Fibroblast of skin of left quadriceps (primary cell): Measurements from ENCODE around the gene ADIPOR2.
"Not testable (repeated sequence)": the region's sequence is repeated elsewhere in the genome, so short reads cannot be mapped to it uniquely, and the experiment has no call there.

Experiments
- DNase-seq, 2 experiments: peaks; one replicate each; pipeline ENCODE4 v3.0.0-alpha.2; 2013; ENCODE audit warnings: low read depth in 2 of 2

The ADIPOR2 gene

DNA sequence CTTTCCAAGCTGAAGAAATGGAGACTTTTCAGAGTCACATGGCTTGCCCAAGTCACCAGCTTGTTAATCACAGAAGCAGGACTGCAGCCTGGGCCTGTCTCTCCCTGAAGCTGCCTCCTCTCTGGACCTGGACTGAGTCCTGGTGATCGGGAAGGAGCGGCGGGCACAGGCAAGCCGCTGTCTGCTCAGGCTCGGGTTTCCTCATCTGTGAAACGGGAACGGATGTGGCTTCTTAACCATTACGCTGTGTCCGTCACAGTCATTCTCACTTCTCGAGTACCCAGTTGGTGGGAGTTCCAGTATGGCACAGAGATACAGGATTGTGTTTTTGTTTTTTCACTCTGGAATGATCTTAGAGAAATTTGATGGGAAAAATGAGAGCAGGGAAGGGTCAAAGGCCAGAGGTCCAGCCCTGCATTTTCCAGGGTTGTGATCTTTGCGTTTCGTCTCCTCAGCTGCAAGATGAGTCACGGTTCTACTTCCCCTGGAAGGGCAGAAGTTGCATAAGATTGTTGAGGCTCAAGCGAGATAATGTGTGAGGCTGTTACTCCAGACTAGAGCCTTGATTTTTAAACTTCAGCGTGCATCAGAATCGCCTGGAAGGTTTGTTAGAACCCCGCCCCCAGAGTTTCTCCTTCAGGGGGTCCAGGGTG, 121.9 kb downstream of the ADIPOR2 start:
- DNase-seq: no peak

DNA sequence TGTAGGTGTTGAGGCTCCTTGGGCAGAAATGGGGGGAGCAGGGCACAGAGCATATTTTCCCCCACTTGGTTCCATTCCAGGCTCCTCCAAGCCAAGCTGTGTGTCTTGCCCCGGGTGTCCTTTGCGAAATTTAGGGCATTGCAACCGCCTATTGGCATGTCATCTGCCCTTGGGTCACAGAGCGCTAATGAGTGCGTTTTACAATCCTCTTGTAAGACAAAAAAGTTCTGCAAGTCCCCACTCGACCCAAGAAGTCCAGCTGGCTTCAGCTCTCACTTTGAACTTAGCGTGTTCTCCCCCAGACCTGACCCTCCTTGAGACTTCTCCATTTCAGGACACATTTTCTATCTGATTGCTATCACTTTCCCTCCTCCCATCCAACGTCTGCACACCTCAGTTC, 123.4 kb downstream of the ADIPOR2 start:
- no peak for DNase-seq

DNA sequence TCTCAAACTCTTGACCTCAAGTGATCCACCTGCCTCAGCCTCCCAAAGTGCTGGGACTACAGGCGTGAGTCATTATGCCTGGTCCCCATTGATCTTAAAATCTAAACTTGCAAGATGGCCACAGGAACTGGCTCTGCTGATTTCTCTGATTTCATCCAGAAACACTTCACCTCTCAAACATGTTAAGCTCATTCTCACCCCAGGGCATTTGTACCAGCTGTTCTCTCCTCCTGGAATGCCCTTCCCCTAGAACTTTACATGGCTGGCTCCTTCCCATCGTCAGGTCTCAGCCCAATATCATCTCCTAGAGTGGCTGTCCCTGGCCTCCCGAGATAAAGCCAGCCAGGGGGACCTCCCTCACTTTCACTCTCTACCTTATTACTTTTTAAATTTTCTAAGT, 124.2 kb downstream of the ADIPOR2 start:
- no peak for DNase-seq

DNA sequence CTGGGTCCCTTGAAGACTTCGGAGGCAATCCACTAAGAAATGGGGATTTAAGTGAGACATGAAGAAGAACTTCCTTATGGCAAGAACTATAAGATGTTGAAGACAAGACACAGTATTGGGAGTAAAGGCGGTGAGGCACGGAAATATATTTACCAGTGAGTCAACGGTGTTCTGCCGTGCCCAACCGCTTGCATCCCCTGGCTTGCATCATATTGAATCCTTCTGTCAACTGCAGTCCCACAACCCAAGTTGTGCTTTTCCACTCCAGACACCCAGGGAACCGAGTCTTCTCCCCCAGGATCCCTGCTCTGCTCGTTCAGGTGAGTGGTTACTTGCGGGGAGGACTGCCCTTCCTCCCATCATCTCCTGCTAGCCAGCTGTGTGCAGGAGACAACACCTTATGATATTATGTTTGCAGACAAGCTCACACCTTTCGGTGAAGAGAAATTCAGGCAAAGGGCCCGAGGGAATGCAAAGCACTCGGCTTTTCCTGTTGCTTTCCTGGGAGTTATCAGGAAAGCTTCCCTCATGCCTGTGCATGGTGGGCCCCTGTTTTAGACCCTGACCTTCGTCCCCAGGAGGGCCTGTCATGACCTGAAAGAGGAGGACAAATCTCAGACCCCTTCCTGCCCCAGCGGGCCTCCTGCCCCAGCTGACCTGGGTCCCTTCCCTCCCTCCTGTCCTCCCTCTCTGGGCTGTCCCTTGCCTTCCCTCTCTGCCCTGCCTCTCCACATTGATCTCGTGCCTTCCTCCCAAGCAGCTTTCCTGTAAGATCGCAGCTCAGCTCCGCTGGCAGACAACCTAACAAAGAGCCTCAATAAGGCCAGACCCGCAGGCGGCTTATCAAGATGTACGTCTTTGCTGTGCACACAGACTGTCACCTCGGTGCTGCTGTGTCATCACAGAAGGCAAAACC, 125.2 kb downstream of the ADIPOR2 start:
- no peak for DNase-seq

DNA sequence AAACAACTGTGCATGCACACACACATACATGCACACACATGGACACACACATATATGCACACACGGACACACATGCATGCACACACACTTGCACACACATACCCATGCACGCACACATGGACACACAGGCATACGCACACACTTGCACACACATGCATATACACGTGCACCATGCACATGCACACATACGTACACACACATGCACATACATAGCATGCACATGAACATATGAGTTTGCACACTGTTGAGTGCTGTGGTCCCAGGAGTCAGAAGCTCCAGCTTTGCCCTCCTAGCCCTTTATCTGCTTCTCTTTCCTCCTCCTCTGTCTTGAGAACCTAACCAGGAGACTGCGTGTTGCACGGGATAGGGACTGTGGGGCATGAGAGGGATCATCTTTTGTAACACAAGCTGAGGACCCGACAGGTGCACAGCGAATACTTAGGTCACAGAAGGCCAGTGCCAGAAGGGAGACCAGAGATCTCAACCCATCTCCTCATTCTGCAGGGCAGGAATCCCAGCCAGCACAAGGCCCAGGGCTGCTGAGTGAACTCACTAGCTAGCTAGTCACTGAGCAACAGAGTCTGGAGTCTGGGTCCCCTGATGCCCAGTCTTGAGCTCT, 126.0 kb downstream of the ADIPOR2 start:
- no peak for DNase-seq

DNA sequence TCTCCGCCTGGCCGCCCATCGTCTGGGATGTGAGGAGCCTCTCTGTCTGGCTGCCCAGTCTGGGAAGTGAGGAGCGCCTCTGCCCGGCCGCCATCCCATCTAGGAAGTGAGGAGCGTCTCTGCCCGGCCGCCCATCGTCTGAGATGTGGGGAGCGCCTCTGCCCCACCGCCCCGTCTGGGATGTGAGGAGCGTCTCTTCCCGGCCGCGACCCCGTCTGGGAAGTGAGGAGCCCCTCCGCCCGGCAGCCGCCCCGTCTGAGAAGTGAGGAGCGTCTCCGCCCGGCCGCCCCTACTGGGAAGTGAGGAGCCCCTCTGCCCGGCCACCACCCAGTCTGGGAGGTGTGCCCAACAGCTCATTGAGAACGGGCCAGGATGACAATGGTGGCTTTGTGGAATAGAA, 127.1 kb downstream of the ADIPOR2 start:
- DNase-seq: not testable (repeated sequence)

DNA sequence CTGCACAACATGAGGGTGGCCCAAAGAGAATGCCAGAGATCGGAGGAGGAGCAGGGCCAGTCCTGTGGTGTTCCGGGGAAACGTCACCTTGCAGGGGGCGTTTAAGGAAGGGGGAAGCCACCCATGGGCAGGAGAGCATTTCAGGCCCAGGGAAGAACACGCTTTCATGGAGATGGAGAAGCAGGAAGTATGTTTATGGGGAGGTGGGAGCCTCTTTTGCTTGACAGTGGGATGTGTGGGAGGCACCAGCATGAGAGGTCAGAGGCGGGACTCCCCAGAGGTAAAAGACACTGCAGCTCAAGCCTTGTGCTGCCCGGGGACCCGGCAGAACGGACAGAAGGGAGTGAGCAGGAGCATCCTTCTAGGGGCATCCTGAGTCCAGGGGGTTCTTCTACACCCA, 128.2 kb downstream of the ADIPOR2 start:
- DNase-seq: no peak

DNA sequence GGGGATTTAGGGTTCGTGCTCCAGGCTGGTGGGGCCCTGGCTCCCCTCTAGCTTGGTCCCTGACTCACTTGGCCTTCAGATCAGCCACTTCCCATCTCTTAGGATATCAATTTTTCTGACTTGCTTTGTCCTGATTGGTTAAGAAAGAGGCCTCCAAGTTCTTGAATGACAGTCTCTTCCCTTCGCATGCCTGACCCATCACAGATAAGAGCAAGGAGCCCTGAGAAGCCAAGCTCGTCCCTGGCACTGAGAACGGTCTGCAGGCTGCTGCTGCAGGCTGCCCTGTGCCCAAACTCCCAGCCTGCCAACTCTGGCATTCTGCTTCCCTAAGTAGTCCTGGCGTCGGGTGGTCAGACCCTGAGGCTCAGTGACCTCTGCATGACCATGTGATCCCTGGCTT, 128.7 kb downstream of the ADIPOR2 start:
- DNase-seq: no peak

DNA sequence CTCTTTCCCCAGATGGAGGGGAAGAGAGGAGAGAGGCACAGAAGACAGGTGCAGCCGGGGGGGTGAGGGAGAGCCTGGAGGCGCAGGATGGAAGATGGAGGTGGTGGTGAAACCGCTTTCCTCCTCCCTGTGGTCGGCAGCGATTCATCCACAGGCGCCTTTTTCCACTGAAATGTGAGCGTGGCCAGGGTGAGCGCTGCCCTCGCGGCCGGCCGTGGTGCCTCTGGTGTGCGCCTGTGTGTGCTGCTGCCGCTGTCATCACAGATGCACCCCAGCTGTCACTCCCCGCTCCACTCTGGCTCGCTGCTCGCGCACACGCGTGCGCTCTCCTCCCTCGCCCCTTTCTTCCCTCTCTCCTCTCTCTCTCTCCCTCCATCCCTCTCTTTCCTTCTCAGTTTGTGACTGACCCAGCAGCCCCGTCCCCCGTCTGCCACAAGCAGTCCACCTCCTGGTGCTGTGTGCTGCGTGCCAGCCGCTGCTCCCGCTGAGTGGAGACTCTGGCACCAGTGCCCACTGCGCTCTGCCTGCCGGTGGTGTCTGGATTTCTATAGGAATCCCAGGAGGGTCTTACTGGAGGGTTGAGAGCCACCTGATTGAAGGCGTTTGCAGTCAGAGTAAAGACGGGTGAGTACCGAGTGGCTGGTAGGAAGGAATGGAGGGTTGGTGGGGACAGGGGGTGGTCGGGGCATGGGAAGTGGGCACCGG, 129.5 kb downstream of the ADIPOR2 start, which contains the start of gene LRTM2:
TSS of gene LRTM2 (plus strand) at position 375 of the 705 bp plus-strand sequence. CDS start 7,584 bp downstream, outside the sequence.
- DNase-seq: no peak

DNA sequence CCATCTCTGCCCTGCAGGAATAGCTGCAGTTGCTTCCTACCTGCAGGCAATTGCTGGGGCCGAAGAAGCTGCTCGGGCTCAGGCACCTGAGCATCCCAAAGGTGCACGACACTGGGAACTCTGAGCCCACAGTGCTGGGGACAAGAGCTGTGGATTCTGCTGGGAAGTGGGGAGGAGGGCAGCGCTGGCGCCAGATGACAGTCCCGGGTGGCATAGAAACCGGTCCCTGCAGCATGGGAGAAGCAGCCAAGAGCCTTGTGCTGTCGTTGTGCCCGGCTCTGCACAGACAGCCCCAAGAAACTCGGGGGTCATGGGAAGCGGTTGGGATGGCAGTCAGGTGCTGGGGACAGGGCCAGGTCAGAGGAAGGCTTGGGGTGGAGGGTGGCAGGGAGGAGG, 130.0 kb downstream of the ADIPOR2 start:
- no peak for DNase-seq

DNA sequence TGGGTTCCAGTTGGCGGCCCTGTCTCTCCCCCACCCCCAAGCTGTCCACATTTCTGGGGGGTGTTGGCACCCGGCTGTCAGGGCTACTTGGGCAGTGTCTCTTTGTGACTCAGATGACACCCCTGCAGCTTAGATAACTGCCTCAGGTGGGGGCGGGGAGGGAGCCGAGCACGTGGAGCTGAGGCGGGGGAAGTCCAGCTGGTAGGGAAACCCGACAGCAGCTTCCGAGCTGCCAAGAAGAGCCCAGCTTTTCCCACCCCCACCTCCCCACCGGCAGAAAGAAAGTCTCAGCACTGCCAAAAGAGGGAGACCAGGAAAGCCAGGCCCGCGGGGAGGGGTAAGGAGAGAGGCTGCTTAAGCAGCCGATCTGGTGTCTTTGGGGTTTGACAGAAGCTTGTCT, 130.9 kb downstream of the ADIPOR2 start:
- no peak for DNase-seq

DNA sequence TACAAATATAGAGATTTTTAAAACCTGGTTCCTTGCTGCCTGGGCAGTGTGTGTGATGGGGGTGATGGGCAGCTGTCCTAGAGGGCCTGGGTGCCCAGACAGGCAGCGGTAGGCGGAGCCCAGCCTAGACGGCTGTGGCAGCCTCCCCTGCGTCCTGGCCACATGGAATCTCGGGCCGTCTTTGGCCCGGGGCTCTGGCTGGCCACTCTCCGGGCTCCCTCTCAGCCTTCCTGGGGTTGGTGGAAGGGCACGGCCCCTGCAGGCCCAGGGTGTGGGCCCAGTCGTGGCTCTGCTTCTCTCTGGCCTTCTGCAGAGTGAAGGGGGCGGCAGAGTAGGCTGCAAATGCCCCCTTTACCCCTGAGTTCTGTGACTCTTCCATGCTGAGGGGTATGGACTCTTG, 131.8 kb downstream of the ADIPOR2 start:
- DNase-seq: no peak

DNA sequence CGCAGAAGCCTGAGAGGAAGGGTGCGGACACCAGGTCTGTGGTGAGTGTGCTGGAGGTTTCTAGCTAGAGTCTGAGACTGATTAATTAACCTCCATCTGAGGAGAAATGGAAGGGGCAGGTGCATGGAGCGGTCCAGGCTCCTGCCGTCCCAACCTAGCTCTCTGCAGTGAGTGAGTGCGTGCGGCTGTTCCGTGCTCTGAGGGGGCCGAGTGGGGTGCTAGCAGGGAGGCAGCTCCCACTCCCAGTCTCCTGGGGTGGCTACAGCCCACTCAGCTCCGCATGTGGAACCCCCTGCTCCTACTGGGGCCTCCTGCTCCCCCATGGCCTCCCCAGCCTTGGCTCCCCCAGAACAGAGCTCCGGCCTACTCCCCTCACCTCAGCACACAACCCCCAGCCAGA, 132.4 kb downstream of the ADIPOR2 start:
- no peak for DNase-seq

DNA sequence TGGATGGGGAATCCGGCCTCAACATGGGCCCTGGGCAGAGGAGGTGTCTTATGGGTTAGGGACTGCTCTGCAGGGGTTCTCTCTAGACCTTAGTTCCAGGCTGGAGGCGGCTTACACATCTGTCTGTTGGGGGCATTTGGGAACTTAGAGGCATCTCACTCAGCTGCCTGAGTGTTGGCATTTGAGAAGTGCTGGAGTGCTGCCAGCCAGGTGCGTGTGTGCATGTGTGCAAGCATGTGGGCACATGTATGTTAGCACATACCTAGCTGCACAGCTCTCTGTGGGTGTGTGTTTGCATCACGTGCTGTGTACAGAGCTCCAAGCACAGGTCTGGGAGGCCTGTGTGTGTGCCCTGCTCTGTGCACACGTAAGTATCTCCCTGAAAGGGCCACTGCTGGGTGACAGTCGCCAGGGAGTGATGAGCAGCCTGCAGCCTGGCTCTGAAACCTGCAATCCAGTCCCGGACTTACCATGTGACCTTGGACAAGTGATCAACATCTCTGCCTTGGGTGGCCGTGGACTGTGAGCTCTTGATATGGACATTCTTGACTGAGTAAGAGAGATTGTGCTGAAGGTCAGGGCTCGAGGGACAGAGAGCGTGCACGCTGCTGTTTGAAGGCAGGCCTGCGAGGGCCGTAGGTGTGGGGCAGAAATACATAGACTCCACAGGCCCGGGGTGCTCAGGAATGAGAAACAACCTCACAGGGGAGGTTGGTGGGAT, 134.7 kb downstream of the ADIPOR2 start:
- DNase-seq: no peak

DNA sequence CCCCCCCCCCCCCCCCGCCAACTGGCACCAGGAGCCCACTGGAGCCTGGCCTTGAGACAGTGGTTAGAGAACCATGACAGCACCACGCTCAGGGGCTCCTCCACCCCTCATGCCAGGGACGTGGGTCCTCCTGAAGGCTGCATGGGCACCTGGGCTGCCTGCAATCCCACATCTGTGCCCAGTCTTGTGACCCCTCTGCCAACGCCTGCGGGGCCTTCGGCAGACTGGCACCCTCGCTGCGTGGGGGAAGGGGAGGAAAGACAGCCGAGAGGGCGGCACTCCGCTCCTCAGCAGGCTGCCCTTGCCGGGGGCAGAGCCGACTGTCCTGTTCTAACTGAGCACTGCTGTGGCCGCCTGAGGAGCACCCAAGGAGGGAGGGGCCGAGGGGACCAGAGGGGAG, 135.5 kb downstream of the ADIPOR2 start:
- no peak for DNase-seq

DNA sequence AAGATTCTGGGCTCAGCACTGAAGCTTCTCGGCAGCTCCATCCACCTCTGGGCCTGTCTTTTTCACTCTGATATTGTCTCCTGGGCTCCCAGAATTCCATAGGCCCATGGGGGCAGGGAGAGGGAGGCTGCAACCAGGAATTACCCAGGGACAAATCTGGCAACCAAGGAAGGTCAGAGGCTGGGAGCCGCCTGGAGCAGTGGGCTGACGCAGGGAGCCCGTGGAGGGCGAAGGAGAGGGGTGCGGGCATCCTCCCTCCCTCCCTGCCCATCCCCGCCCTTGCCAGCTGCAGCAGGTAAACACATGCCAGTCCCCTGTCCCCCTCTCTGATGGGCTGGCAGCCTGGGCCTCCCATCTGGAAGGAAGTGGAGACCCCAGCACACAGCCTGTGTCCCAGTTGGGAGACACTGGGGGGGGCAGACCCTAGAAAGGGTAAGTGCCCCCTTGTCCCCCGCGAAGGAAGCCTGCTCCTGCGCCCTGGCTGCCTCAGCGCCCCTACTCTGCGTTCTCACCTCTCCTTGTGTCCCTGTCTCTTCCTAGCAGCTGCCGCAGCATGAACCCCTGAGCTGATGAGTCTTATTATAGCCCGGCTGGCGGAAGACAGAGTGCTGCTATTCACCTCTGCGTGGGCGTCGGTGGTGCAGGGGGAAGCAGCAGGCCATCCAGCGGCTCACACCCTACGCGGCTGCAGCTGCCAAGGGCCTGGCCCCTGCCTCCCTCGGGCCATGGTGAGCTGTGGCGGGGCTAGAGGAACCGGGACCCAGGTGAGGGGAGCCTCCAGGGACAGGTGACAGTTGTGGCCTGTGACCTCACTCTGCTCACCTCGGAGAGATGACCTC, 136.2 kb downstream of the ADIPOR2 start:
- DNase-seq: no peak

DNA sequence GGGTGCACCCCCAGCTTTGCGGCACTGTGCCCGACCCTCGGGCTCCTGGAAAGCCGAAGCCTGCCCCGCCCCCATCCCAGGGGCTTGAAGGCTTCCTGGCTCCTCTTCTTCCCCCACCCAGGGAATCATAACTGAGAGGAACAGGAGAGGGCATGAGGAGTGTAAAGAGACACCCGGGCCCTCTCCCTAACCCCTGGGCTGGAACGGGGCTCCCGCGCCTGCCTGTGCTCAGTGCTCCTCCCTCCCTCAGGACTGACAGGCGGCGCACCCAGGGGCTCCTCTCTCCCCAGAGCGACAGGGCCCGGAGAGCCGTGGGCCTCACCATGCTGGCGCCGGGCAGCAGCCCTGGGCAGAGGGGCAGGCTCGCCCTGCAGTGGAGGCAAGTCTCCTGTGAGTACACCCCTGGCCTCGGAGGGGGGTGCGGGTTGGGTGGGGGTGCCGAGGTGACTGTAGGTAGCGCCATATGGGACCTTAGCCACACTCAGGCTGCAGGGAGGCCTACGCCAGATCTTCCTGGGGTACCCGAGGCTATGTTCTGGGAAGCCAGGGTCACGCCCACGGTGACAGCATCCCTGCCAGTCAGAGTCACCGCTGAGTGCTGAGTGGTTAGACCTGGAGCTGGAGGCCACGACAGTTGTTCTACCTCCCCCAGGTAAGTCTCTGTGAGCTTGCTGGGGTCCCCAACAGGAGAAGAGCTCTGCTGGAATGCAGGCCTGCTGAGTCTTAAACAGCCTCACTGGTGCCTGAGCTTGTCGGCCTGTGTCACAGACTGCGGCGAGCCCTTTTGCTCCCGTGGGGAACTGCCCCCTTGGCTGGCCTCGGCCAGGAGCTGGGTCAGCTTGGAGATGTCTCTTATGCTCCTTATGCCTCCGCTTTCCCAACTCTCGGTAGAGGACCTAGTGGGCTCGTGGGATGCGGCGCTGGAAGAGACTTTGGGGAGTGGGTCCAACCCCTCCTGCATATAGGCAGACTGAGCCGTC, 137.2 kb downstream of the ADIPOR2 start:
- no peak for DNase-seq

DNA sequence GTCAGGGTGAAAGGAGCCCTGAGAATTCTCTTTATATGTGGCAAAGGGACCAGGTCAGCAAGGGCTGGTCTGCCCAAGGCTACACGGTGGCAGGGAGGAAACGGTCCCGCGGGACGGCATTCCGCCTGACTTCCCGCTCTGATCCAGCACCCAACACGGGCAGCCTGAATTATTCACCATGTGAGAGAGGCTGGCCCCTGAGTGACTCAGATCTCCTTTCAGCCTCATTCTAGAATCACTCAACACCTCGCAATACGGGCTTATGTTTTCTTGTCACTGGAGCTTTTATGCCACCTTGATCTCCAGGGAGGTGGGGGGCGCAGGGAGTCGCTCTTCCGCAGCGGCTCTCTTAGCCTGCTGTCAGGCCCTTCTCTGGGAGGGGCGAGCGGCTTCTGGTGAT, 138.0 kb downstream of the ADIPOR2 start:
- DNase-seq: no peak

DNA sequence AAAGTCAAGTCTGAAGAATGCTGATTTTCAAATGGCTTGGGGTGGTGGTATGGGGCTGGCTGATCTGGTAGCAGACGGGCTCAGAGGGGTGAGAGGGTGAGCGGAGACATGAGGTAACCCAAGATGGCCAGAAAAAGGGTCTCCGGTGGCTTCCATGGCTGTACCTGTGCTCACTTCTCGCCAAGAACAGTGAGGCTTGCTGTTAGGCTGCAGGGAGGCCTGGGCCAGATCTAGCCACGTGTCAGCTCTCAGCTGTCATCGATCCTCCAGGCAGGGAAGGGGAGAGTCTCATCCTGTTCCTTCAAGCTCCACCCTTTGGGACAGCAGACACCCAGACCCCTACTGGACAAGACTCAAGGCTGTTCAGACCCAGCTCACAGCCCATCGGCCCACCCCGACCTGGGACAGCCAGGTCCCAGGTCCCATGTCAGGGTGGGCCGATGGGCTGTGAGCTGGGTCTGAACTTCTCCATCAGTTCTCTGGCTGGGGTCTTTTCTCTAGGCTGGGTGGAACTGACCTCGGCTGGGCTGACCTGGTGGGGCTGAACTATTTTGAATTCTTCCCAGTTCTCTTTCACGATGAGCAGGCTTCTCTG, 138.5 kb downstream of the ADIPOR2 start:
- no peak for DNase-seq
